Activated CD4-positive, CD25-positive, alpha-beta regulatory T cell (primary cell): ENCODE results near the gene CSNK2A1.
"Not testable (repeated sequence)": the region's sequence is repeated elsewhere in the genome, so short reads cannot be mapped to it uniquely, and the experiment has no call there.

ENCODE experiments used
- DNase-seq, 4 experiments: peaks; one replicate each; lab custom pipeline; 2025; lab: John Stamatoyannopoulos, UW

The CSNK2A1 gene

DNA sequence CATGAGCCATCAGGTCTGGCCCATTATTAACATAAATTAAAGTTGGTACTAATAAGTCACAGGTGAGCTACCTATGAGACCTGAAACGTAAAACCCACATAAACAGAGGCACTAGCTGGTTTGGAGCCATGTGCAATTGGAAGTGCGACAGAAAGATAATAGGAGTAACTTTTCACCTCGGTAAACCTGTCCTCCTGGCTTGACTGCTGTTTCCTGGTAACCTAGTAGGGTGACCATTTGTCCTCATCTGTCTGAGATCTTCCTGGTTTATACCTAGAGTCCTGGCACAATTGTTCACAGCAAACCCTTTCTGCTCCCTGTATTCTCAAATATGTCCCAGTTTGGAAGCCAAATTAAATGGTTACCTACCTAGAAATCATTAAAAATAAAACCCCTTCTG is 88.6 kb downstream of the CSNK2A1 start:
- DNase-seq, result no peak

DNA sequence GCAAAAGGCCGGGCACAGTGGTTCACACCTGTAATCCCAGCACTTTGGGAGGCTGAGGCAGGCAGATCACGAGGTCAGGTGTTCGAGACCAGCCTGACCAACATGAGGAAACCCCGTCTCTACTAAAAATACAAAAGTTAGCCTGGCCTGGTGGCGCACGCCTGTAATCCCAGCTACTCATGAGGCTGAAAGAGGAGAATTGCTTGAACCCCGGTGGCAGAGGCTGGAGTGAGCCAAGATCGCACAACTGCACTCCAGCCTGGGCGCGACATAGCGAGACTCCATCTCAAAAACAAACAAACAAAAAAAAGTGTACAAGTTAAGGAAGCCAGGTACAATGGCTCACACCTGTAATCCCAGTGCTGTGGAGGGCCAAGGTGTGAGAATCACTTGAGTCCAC is 91.6 kb downstream of the CSNK2A1 start:
- not testable (repeated sequence) for DNase-seq

- DNase-seq, result no peak
Observed at GRCh38 chr20:445514-446336, 97.9 kb downstream of the CSNK2A1 start.

GRCh38 chr20:444862-445426 is 98.6 kb downstream of the CSNK2A1 start:
- no peak for DNase-seq

DNA sequence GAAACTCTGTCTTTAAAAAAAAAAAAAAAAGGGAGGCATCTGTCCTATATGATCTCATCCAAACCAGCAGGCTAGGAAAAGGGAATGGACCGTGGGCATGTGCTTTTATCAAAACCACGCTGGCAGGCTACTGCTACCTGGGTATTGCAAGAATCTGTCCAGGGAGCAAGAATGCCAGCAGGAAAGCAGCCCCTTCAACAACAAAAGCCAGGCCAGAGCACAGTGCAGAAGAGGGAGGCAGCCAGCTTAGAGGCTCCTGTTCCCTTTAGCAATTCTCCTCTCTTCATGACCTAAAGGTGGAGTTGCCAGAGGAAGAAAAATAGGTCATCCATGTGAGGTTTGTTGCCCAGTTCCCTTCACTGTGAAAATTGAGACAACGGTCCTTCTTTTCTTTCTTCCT is 99.5 kb downstream of the CSNK2A1 start:
- no peak for DNase-seq

- no peak for DNase-seq
Observed at GRCh38 chr20:443223-443775, 100.3 kb downstream of the CSNK2A1 start.

- no peak for DNase-seq
Observed at GRCh38 chr20:440636-441035, 103.0 kb downstream of the CSNK2A1 start.

- DNase-seq, result no peak
Observed at GRCh38 chr20:440148-440547, 103.4 kb downstream of the CSNK2A1 start.

GRCh38 chr20:438571-439469 is 104.8 kb downstream of the CSNK2A1 start:
- peak in 2 of 4 experiments; percentile 16 to 20 for DNase-seq

DNA sequence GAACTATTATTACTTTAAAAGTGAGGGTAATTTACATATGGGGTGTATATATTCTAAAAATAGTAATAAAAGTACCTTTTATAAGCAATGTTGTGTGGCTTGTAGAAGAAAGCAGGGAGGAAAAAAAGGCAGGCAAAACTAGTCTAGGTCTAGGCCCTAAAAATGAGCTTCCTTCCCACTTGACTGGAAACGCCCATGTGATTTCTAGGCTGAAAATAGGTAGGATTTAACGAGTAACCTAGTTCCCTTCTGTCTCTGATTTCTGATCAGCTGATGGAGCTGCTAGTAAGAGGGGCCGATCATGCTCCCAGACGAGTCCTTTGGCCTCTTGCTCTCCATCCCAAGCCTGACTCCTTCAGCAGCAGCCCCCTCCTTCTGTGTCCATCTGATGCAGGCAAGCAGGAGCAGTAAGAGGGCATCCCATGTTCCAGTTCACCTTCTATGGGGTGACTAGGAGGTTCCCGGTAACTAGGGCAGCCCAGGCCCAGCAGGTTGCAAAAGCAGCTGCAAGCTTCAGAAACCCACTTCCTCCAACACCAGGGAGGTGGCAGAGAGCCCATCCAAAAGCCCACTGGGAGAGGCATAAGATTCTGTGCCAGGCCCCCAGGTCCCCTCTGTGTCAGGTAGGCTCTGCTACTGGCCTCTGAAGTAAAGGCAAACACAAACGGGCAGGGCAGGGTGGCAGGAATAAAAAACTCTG is 105.7 kb downstream of the CSNK2A1 start:
- no peak for DNase-seq

DNA sequence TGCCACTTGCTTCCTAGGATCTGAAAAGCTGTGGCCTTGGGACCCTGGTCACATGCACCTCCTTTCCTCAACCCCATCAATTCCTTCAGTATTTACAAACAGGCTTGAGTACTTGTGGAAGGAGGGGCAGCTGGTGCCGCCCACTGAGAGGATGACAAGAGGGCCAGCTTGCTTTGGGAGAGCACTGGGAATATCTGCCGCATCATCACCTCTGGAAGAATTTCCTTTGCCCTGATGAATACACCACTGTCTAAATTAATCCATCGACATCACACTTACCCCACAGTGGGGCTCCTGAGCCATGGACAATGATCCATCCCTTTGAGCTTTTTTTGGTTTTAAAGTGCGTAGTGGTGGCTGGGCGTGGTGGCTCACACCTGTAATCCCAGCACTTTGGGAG is 107.1 kb downstream of the CSNK2A1 start:
- DNase-seq, result no peak

GRCh38 chr20:435558-435957 is 108.0 kb downstream of the CSNK2A1 start:
- no peak for DNase-seq

DNA sequence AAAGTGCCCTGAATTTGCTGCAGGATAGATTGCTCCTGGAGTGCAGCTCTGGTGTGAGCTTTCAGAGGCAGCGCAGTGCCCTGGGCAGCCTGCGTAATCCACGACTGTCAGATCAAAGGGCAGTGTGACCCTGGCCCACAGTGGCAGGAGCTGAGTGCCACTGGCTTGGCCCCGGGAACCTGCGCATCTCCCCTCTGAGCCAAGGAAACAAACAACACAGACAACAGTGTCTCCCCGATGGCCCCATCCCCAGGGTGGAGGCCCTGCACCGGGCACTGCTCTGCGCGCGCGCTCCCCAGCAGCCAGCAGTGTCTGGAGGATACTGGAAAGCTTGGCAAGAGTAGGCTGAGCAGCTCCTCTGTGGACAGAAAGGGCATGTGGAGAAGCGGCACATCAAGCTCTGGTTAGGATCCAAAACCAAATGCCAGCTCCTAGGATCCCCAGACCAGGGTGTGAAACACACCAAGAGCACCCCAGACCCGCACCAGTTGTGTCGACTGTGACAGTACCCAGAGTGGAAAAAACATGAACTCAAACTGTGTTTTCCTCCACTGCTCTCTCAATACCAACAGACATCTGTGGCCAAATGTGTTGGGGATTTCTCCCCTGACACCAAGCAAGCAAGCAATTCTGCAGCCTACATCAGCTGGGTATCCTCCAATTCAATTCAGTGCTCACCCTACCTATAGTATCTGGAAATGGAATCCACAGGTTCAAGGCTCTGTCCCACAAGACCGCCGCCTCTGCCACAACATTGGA is 108.8 kb downstream of the CSNK2A1 start:
- no peak for DNase-seq

GRCh38 chr20:434221-434620 is 109.4 kb downstream of the CSNK2A1 start:
- DNase-seq, result no peak

GRCh38 chr20:433300-433975 is 110.2 kb downstream of the CSNK2A1 start:
- no peak for DNase-seq

- DNase-seq, result no peak
Observed at GRCh38 chr20:432677-433299, 110.8 kb downstream of the CSNK2A1 start.

DNA sequence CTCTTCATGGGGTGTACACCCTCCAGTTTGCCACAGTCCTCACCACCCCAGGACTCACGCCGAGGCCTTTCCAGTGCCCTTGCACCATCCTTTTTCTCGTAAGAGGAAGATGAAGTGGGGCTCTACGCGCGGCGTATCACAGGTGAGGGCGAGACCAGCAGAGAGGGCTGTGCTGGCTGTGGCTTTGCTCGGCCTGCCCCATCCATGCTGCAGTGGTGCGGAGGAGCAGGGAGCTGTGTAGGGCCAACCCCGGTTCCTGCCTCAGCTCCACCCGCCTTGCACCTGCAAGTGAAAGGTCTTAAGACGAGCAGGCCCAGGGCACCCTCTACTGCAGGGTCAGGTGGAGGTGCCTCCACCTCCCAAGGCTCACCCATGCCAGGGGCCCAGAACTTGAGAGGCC is 111.4 kb downstream of the CSNK2A1 start:
- no peak for DNase-seq

- no peak for DNase-seq
Observed at GRCh38 chr20:431012-431904, 112.3 kb downstream of the CSNK2A1 start.
